Erythroblast (primary cell): ENCODE data around the gene DEFB128.

Experiments
- GATA1 ChIP-seq: IDR thresholded peaks from 2 replicates; pipeline ENCODE4 v1.6.1; 2011; ENCODE audit warnings: low read depth, mild to moderate bottlenecking, control low read depth, low read length, moderate library complexity
- POLR2A ChIP-seq: IDR thresholded peaks from 2 replicates; pipeline ENCODE4 v1.6.1; 2011; ENCODE audit warnings: mild to moderate bottlenecking, low read length

DNA sequence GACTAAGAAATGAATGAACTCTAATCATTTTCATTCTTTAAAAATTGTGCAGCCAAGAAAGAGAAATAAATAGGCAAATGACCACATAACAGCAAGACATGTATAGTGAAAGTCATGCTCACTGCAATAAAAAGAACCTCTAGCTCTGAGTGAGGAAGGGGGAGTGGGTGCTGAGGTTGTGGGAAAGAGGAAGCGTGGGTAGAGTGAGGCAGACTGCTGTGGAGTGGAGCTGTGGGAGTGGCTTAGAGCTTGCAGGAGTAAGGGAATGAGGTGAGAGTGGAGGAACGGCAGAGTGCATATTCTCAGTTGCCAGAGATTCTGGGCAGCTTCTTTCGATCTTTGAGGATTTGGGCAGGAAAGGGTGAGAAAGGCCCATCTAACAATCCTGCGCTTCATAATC lies 48.0 kb upstream of the DEFB128 start:
- TF ChIP-seq POLR2A (no peak), GATA1 (no peak)
